Loucy (cell line): ENCODE measurements around the gene DLX1.

Experiments used
- H2AFZ ChIP-seq: fragments of 200-600 bp; sonication (generic); 2 replicates; pipeline ENCODE4 v1.6.0; 2016; ENCODE audit warnings: antibody characterized with exemption, mild to moderate bottlenecking, low read length, moderate library complexity
- H3F3A ChIP-seq: fragments of 200-600 bp; 2 replicates; pipeline ENCODE4 v1.6.0; 2016; ENCODE audit warnings: antibody characterized with exemption, low read depth, mild to moderate bottlenecking
- H3K27me3 ChIP-seq: fragments of 200-600 bp; sonication (generic); 2 replicates; pipeline ENCODE4 v1.6.1; 2014; ENCODE audit warnings: low read length, mild to moderate bottlenecking; ENCODE audit not compliant: insufficient read depth, poor library complexity, severe bottlenecking
- H3K36me3 ChIP-seq: fragments of 200-600 bp; sonication (generic); 2 replicates; pipeline ENCODE4 v1.6.1; 2016; ENCODE audit warnings: low read length; ENCODE audit not compliant: insufficient read depth
- H3K4me1 ChIP-seq: fragments of 200-600 bp; sonication (generic); 2 replicates; pipeline ENCODE4 v1.5.1; 2014; ENCODE audit warnings: low read length, mild to moderate bottlenecking; ENCODE audit not compliant: insufficient read depth, poor library complexity, severe bottlenecking
- H3K4me2 ChIP-seq: fragments of 200-600 bp; sonication (generic); 2 replicates; pipeline ENCODE4 v1.6.0; 2014; ENCODE audit warnings: antibody characterized with exemption, low read length, low read depth, mild to moderate bottlenecking; ENCODE audit not compliant: poor library complexity, severe bottlenecking
- H3K4me3 ChIP-seq: fragments of 200-600 bp; sonication (generic); 2 replicates; pipeline ENCODE4 v1.5.1; 2014; ENCODE audit warnings: low read length, mild to moderate bottlenecking, mixed read lengths; ENCODE audit not compliant: poor library complexity, severe bottlenecking
- H3K79me2 ChIP-seq: fragments of 200-600 bp; sonication (generic); 2 replicates; pipeline ENCODE4 v1.6.1; 2014; ENCODE audit warnings: low read length; ENCODE audit not compliant: insufficient read depth
- H3K9ac ChIP-seq: fragments of 200-600 bp; sonication (generic); 2 replicates; pipeline ENCODE4 v1.6.0; 2014; ENCODE audit warnings: mild to moderate bottlenecking, low read depth, low read length, moderate library complexity; ENCODE audit not compliant: poor library complexity, severe bottlenecking
- H3K9me2 ChIP-seq: fragments of 200-600 bp; sonication (generic); replicated peaks from 2 replicates; pipeline ENCODE4 v1.6.1; 2016; ENCODE audit warnings: low read depth, low read length, mixed read lengths
- H3K9me3 ChIP-seq: fragments of 200-600 bp; sonication (generic); 2 replicates; pipeline ENCODE4 v1.6.1; 2014; ENCODE audit warnings: mild to moderate bottlenecking, antibody characterized with exemption, low read length, low read depth; ENCODE audit not compliant: insufficient read depth
- H4K20me1 ChIP-seq: fragments of 200-600 bp; sonication (generic); 2 replicates; pipeline ENCODE4 v1.6.0; 2014; ENCODE audit warnings: antibody characterized with exemption, low read length, mild to moderate bottlenecking; ENCODE audit not compliant: insufficient read depth, poor library complexity, severe bottlenecking
- CTCF ChIP-seq: fragments of 200-600 bp; sonication (generic); conservative IDR thresholded peaks from 2 replicates; pipeline ENCODE4 v1.5.1; 2014; ENCODE audit warnings: mild to moderate bottlenecking, antibody characterized with exemption, low read length
- EZH2phosphoT487 ChIP-seq: fragments of 200-600 bp; IDR thresholded peaks from 2 replicates; pipeline ENCODE4 v1.6.1; 2018; ENCODE audit warnings: antibody characterized with exemption, mild to moderate bottlenecking, moderate library complexity, borderline replicate concordance

The DLX1 gene

GRCh38 chr2:172088245-172089004 is 3.1 kb downstream of the DLX1 start:
- Histone ChIP-seq H3K9me3 (no peaks in the 10 kb centered on the region), H3F3A (no peaks in the 10 kb centered on the region; the same call in 1 of the 2 replicates), H3K27me3 (peaks cover 11% of the 10 kb centered on the region), H3K36me3 (no peaks in the 10 kb centered on the region), H3K4me1 (no peaks in the 10 kb centered on the region), H2AFZ (no peak overlapping the region), H3K4me2 (no peak overlapping the region), H3K9ac (no peak overlapping the region), H4K20me1 (no peaks in the 10 kb centered on the region), H3K9me2 (no peaks in the 10 kb centered on the region), H3K4me3 (no peak overlapping the region), H3K79me2 (no peaks in the 10 kb centered on the region)
- TF ChIP-seq EZH2phosphoT487 (no peak), CTCF (no peak)

- Histone ChIP-seq H3K9me2 (no peaks in the 10 kb centered on the region), H4K20me1 (no peaks in the 10 kb centered on the region), H3K4me2 (no peak overlapping the region), H3K4me1 (no peaks in the 10 kb centered on the region), H3K27me3 (peaks cover 17% of the 10 kb centered on the region), H3K9ac (no peak overlapping the region), H2AFZ (no peak overlapping the region), H3K36me3 (no peaks in the 10 kb centered on the region), H3K4me3 (no peak overlapping the region), H3K79me2 (no peaks in the 10 kb centered on the region), H3F3A (no peaks in the 10 kb centered on the region; the same call in 1 of the 2 replicates), H3K9me3 (no peaks in the 10 kb centered on the region)
- TF ChIP-seq CTCF, result no peak
- TF ChIP-seq EZH2phosphoT487, result no peak
These were observed 3.7 kb downstream of the DLX1 start for GRCh38 chr2:172089005-172089504.

- H4K20me1 ChIP-seq, result no peaks in the 10 kb centered on the region
These were observed 4.3 kb downstream of the DLX1 start for GRCh38 chr2:172089633-172090032.

More at GRCh38 chr2:172089633-172090032, 4.3 kb downstream of the DLX1 start:
- Histone ChIP-seq H3K4me1 (no peaks in the 10 kb centered on the region), H3K9ac (no peak overlapping the region), H3K9me3 (no peaks in the 10 kb centered on the region), H3K27me3 (peaks cover 22% of the 10 kb centered on the region), H3K36me3 (no peaks in the 10 kb centered on the region), H3K4me3 (no peak overlapping the region), H3K9me2 (no peaks in the 10 kb centered on the region), H3F3A (no peaks in the 10 kb centered on the region; the same call in 1 of the 2 replicates), H3K79me2 (no peaks in the 10 kb centered on the region), H2AFZ (no peak overlapping the region), H3K4me2 (no peak overlapping the region)
- no peak for TF ChIP-seq EZH2phosphoT487
- TF ChIP-seq CTCF, result no peak
